Measurements from ENCODE around the gene NAPA.
"Not testable (repeated sequence)": the region's sequence is repeated elsewhere in the genome, so short reads cannot be mapped to it uniquely, and the experiment has no call there.

Gene NAPA

GRCh38 chr19:47486220-47486619 lies 28.6 kb downstream of the NAPA start:
- not testable (repeated sequence) for FAIRE-seq

GRCh38 chr19:47485210-47485609 lies 29.7 kb downstream of the NAPA start:
- no peak for FAIRE-seq

- FAIRE-seq: no peak
Measured at GRCh38 chr19:47483800-47484690, 30.8 kb downstream of the NAPA start, which contains the start of gene KPTN. Gene KPTN, minus strand, starts transcription at chr19:47484219. Its CDS starts 59 bp downstream, at chr19:47484160.

GRCh38 chr19:47483200-47483599 lies 31.7 kb downstream of the NAPA start:
- no peak for FAIRE-seq

GRCh38 chr19:47481460-47482052 lies 33.3 kb downstream of the NAPA start:
- FAIRE-seq: no peak

GRCh38 chr19:47480658-47481057 lies 34.2 kb downstream of the NAPA start:
- FAIRE-seq: no peak

DNA sequence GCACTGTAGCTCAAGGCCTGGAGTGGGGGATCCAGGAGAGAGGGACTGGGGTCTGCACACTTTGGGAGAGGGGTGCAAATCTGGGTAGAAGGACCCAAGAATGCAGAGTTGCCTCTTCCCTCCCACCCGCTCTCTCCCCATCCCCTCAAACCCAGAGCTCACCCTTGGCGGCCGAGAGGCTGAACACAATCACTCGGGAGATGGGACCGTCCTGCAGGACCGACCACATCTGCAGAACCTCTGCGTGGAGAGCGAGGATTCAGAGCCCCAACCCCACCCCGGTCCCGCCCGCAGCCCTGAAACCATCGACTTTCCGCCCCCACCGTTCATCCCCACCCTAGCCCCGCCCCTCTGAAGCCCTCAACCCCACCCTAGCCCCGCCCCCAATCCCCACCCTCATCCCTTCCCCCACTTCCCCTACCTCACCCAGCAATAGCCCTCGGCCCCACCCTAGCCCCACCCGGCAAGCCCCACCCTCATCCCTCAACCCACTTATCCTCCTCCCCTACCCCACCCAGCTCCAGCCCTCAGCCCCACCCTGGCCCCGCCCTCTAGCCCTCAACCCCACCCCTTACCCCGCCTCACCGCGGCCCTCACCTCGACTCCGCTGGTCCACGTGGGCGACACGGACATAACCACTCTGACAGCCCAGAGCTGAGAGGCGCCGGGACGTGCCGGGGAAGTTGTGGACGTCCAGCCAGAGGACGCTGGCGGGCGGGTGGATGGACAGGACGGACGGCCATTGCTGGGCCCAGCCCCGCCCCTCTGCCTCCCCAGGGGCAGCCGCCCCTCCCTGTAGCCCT lies 35.0 kb downstream of the NAPA start:
- FAIRE-seq: no peak

- no peak for FAIRE-seq
Measured at GRCh38 chr19:47476438-47476972, 38.4 kb downstream of the NAPA start.

GRCh38 chr19:47475465-47475864 lies 39.4 kb downstream of the NAPA start:
- FAIRE-seq: no peak

GRCh38 chr19:47473336-47473735 lies 41.5 kb downstream of the NAPA start:
- FAIRE-seq: no peak

GRCh38 chr19:47471733-47472457 lies 43.0 kb downstream of the NAPA start, which contains the start of gene SLC8A2:
Gene SLC8A2, minus strand, starts transcription at chr19:47471893. Its CDS starts 5,490 bp downstream, at chr19:47466403.
- no peak for FAIRE-seq

DNA sequence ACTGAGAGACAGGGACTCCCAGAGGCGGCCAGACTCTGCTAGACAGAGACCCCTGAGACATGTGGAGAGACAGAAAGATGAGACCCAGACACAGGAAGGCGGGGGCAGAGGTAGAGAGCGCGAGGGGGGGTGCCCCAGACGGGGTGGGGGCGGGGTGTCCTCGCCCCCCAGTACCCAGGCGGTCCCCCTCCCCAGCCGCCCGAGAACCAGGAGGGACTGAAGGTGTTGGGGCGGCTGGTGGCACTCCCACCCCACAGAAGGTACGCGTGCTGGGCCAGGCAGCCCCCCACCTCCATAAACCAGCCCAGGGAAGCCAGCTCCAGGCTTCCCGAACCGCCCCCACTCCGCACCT lies 43.5 kb downstream of the NAPA start:
- no peak for FAIRE-seq

GRCh38 chr19:47470447-47471195 lies 44.2 kb downstream of the NAPA start:
- no peak for FAIRE-seq

DNA sequence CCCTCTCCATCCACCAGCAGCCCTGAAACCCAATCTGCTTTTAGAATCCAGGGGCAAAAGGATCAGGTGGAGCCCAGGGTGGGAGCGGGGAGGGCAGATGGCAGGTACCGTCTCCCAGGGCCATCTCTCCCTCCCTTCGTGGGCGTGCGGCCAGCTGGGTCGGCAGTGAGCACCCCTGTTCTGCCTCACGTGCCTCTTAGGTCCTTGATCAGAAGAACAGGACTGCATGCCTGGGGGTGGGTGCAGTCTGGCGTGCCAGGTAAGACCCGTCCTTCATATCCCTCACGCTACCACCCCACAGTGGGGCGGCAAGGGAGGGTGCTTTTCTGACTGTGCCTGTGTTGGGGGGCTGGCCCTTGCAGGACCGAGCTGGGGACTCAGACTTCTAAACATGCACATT lies 45.1 kb downstream of the NAPA start:
- FAIRE-seq: no peak

- no peak for FAIRE-seq
Measured at GRCh38 chr19:47469363-47469700, 45.5 kb downstream of the NAPA start.

DNA sequence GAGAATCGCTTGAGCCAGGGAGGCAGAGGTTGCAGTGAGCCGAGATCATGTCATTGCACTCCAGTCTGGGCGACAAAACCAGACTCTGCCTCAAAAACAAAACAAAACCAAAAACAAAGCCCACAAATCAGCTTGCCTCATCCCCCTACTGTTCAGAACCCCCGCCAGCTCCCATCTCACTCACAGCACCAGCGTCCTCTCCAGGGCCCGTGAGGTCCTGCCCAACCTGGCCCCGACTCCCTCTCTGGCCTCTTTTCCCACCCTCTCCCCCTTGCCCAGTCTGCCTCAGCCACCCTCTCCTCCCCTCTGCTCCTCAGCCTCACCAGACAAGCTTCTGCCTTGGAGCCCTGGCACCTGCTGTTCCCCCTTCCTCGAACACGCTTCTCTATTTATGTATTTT lies 46.9 kb downstream of the NAPA start:
- no peak for FAIRE-seq

DNA sequence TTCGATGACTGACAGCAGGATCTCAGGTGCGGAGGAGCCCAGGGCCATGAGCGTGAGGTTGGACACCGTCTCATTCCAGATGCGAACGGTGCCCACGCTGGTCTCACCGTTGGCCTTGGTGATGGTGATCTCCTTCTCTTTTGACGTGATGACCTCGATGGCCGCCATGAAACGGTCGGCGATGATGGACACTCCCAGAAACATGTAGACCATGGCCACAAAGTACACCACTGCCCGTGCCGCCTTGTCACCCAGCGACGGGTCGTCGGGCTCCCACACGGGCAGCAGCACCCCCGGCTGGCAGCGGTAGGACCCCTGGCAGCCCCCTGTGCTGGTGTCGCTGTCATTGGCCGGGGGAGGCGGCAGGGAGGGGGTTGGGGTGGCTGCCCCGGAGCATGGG lies 48.9 kb downstream of the NAPA start:
- FAIRE-seq: no peak

- no peak for FAIRE-seq
Measured at GRCh38 chr19:47464675-47465419, 50.0 kb downstream of the NAPA start.

DNA sequence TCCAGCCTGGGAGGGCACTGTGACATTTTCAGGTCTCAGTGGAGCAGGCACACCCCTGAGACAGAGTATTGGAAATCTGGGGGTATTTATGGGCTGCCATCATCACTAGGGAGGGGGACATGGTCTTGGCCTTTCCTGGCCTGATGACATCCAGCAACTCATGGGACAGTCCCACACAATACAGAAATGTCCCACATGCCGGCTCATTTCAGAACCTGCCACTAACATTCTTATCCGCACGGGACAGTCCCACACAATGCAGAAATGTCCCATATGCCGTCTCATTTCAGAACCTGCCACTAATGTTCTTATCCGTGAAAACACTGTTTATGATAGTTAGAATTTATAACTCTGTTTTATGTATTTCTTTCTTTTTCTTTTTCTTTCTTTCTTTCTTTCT lies 53.0 kb downstream of the NAPA start:
- FAIRE-seq: no peak

DNA sequence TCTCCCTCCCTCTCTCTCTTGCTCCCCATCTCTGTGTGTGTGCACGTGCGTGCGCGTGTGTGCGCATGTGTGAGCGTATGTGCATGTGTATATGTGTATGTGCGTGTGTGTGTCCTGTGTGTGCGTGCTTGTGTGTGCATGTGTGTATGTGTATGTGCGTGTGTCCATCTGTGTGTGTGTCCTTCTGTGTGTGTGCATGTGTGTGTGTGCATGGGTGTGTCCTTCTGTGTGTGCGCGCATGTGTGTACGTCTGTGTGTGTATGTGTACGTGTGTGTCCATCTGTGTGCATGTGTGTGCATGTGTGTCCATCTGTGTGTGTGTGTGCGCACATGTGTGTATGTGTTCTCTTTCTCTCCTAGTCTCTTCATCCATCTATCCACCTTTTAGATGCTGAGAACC lies 55.4 kb downstream of the NAPA start:
- FAIRE-seq: no peak

- no peak for FAIRE-seq
Measured at GRCh38 chr19:47458672-47459071, 56.2 kb downstream of the NAPA start.
